HepG2 (cell line): ENCODE data around the gene BAIAP3. TPM values are rescaled to one million over a fixed set of nuclear protein-coding genes. Genes with fewer than 3 reads are reported as not detected.
A peak's percentile ranks its signal among the peaks of the same experiment; 100 is the strongest.

Experiments
- ATAC-seq: fragments of 200-7000 bp; cut with Tn5 transposase; 3 replicates; pipeline ENCODE4 v1.9.1; 2020; ENCODE audit warnings: mild to moderate bottlenecking, moderate library complexity
- BruUV-seq: library from RNA; stranded (reverse); fragments of 400-500 nt; replicated peaks from 2 replicates; lab custom pipeline; 2021; lab: Mats Ljungman, UMichigan
- CTCF ChIA-PET: fragments of 300-600 bp; formaldehyde crosslinking; extraction: SDS; loops from one replicate; lab custom pipeline; 2021; ENCODE audit warnings: low total read pairs, inconsistent platforms, low intra/inter-chr PET ratio; lab: Yijun Ruan, JAX
- POLR2A ChIA-PET: fragments of 350-600 bp; sonication (Branson Sonifier 250); formaldehyde crosslinking; loops from one replicate; lab custom pipeline; 2020; ENCODE audit warnings: antibody characterized with exemption, inconsistent platforms; lab: Yijun Ruan, JAX
- DNase-seq: peaks from one replicate; pipeline ENCODE4 v3.0.0-alpha.2; 2015; ENCODE audit warnings: low spot score
- FAIRE-seq: peaks from 3 replicates; lab custom pipeline; 2011; peaks lifted over from hg19 to GRCh38; lab: Jason Lieb, UNC
- H2AFZ ChIP-seq: one replicate; pipeline ENCODE4 v1.6.1; 2011; ENCODE audit warnings: low read length, inconsistent platforms
- H3K27ac ChIP-seq: fragments of 300-600 bp; 3 replicates; pipeline ENCODE4 v1.8.0; 2011; ENCODE audit warnings: mixed run types, mild to moderate bottlenecking, mixed read lengths, low read length, inconsistent platforms; ENCODE audit not compliant: insufficient read depth; ENCODE audit errors: extremely low read length
- H3K27me3 ChIP-seq, 2 experiments: fragments of 200-600 bp in 1 of 2; 2 replicates in 1 of 2; 3 replicates in 1 of 2; pipeline versions ENCODE4 v1.6.0 to v1.8.0; 2011; ENCODE audit warnings: low read length in 2 of 2, mild to moderate bottlenecking in 2 of 2, moderate library complexity in 2 of 2, inconsistent platforms in 1 of 2; ENCODE audit not compliant: insufficient read depth in 2 of 2, control insufficient read depth in 1 of 2
- H3K36me3 ChIP-seq, 2 experiments: fragments of 200-600 bp in 1 of 2; replicated peaks in 1 of 2; 2 replicates in 1 of 2; 3 replicates in 1 of 2; pipeline versions ENCODE4 v1.5.1 to v1.8.0; 2011; ENCODE audit warnings: low read length in 2 of 2, inconsistent platforms in 1 of 2; ENCODE audit not compliant: insufficient read depth in 2 of 2, control insufficient read depth in 1 of 2
- H3K4me1 ChIP-seq: 2 replicates; pipeline ENCODE4 v1.5.1; 2012; ENCODE audit warnings: low read length, inconsistent platforms; ENCODE audit not compliant: insufficient read depth
- H3K4me2 ChIP-seq: 2 replicates; pipeline ENCODE4 v1.6.0; 2011; ENCODE audit warnings: low read depth, low read length, inconsistent platforms
- H3K4me3 ChIP-seq, 3 experiments: fragments of 200-600 bp in 1 of 3; sonication (generic), shearing (Covaris generic) in 1 of 3; replicated peaks in 1 of 3; 2 replicates each; pipeline ENCODE4 v1.5.1; 2011 to 2016; ENCODE audit warnings: low read length in 3 of 3, inconsistent platforms in 2 of 3, low read depth in 2 of 3, mild to moderate bottlenecking in 2 of 3, control low read depth in 1 of 3, mixed read lengths in 1 of 3; ENCODE audit not compliant: insufficient read depth in 1 of 3
- H3K79me2 ChIP-seq: one replicate; pipeline ENCODE4 v1.6.1; 2011; ENCODE audit warnings: low read length, inconsistent platforms; ENCODE audit not compliant: insufficient read depth
- H3K9ac ChIP-seq: 2 replicates; pipeline ENCODE4 v1.6.0; 2011; ENCODE audit warnings: mild to moderate bottlenecking, low read depth, low read length, inconsistent platforms; ENCODE audit not compliant: insufficient read depth
- H3K9me3 ChIP-seq: 2 replicates; pipeline ENCODE4 v1.5.1; 2012; ENCODE audit warnings: mild to moderate bottlenecking, low read length
- H4K20me1 ChIP-seq: 2 replicates; pipeline ENCODE4 v1.6.0; 2011; ENCODE audit warnings: inconsistent platforms, mild to moderate bottlenecking, low read length, moderate library complexity; ENCODE audit not compliant: insufficient read depth
- ETV6 ChIP-seq: sonication (generic); formaldehyde crosslinking; conservative IDR thresholded peaks from 2 replicates; pipeline ENCODE4 v1.4.0; 2020; ENCODE audit warnings: missing genetic modification reagents
- HNRNPL ChIP-seq: fragments of 200-400 bp; formaldehyde crosslinking; IDR thresholded peaks from 2 replicates; pipeline ENCODE4 v1.6.1; 2017; ENCODE audit warnings: mild to moderate bottlenecking, low read depth, low read length
- SNAPC5 ChIP-seq: sonication (generic); formaldehyde crosslinking; IDR thresholded peaks from 2 replicates; pipeline ENCODE4 v1.8.1; 2023; ENCODE audit warnings: mild to moderate bottlenecking, missing genetic modification reagents, borderline replicate concordance
- ZC3H4 ChIP-seq: sonication (generic); formaldehyde crosslinking; IDR thresholded peaks from 2 replicates; pipeline ENCODE4 v1.4.0; 2020; ENCODE audit warnings: missing genetic modification reagents, borderline replicate concordance
- ZNF121 ChIP-seq: sonication (generic); formaldehyde crosslinking; IDR thresholded peaks from 2 replicates; pipeline ENCODE4 v1.5.0; 2020; ENCODE audit warnings: mild to moderate bottlenecking, missing genetic modification reagents
- ZNF326 ChIP-seq: sonication (generic); formaldehyde crosslinking; IDR thresholded peaks from 2 replicates; pipeline ENCODE4 v1.4.0; 2020; ENCODE audit warnings: missing genetic modification reagents, borderline replicate concordance
- WGBS: methylation state at CpG from one replicate; pipeline ENCODE4 v1.1.6; 2017; ENCODE audit warnings: low lambda C conversion rate; 5-methylcytosine and 5-hydroxymethylcytosine counted together
- in situ Hi-C: cut with HindIII; loops from 2 replicates; pipeline ENCODE4 v1.10.0; 2017; ENCODE audit warnings: low pct_unique_long_range_greater_than_20kb; ENCODE audit not compliant: extremely low pct_ligation_motif_present
- intact Hi-C: fragments of 100-400 bp; cut with micrococcal nuclease; formaldehyde crosslinking; loops from one replicate; pipeline ENCODE4 v1.10.0; 2022; ENCODE audit not compliant: unreplicated experiment
- polyA plus RNA-seq, 8 experiments: library from polyadenylated mRNA; depleted of rRNA in 3 of 8; stranded (reverse) in 7 of 8; unstranded in 1 of 8; fragments of >200 nt; fragmentation: Illumina TruSeq in 4 of 8; extraction: Trizol in 4 of 8; gene quantifications; 2 replicates each; pipeline versions ENCODE4 v1.2.1 to v1.2.3, GENCODE V29; 2011 to 2016; ENCODE audit warnings: low read depth in 4 of 8, missing spikeins in 1 of 8, mixed read lengths in 1 of 8; ENCODE audit not compliant: insufficient read depth in 1 of 8
- total RNA-seq, 5 experiments: library from RNA; depleted of rRNA; stranded (reverse); fragments of >200 nt; fragmentation: Illumina TruSeq; extraction: Trizol; gene quantifications; 2 replicates each; pipeline ENCODE4 v1.2.3, GENCODE V29; 2016; ENCODE audit warnings: low read depth in 1 of 5

Gene BAIAP3
- total and polyA plus RNA-seq, 2 of the 13 experiments (the other 11 are each of a cell fraction or from before 2014, with no cell fraction given), result 3.2 to 5.7 TPM

- H3K36me3 ChIP-seq, result peaks cover 33 to 59% of the 10 kb centered on the region in 2 experiments; a peak in 4 of 5 replicates
- peaks cover 2% of the 10 kb centered on the region for H3K79me2 ChIP-seq
- no peak overlapping the region for H3K9ac ChIP-seq
- no peak overlapping the region for H3K27ac ChIP-seq
- no peak for DNase-seq
- H3K9me3 ChIP-seq, result no peaks in the 10 kb centered on the region
- no peak for ATAC-seq
- H3K4me3 ChIP-seq, result no peak overlapping the region
- TF ChIP-seq ZNF121 (CRISPR knock-in tag) (peak; percentile 41; the same call in 1 of the 2 replicates), ZNF326 (CRISPR knock-in tag) (no peak)
- in situ Hi-C loops, result no loop called here
- no peak overlapping the region for H3K4me2 ChIP-seq
- ChIA-PET CTCF (no interaction called here), POLR2A (no interaction called here)
- 99% methylated on average over 8 of the region's 8 CpGs for WGBS
- FAIRE-seq, result no peak
- no peak overlapping the region for H2AFZ ChIP-seq
- no peaks in the 10 kb centered on the region for H3K27me3 ChIP-seq
- intact Hi-C loops, result no loop called here
- peaks cover 3% of the 10 kb centered on the region; the same call in 1 of the 2 replicates for H4K20me1 ChIP-seq
- BruUV-seq, result no TSS peak
- no peaks in the 10 kb centered on the region for H3K4me1 ChIP-seq
Observed at GRCh38 chr16:1322407-1322806, 11.0 kb upstream of the BAIAP3 start.

- TF ChIP-seq ETV6 (CRISPR knock-in tag) (no peak), SNAPC5 (CRISPR knock-in tag) (no peak), ZC3H4 (CRISPR knock-in tag) (no peak), HNRNPL (0 out of 2 replicates have a peak, but pooled peaks have one; percentile 20)
- TF ChIP-seq, all 625 proteins: peak for 1
- ATAC-seq, result no peak
- POLR2A ChIA-PET, result interaction anchor here (0.6 to 0.9 kb wide), 2 partner anchors 9 to 27 kb away, joined by 3 to 4 read pairs; no protein-coding TSS in a partner anchor
Observed at GRCh38 chr16:1323296-1324239, 9.9 kb upstream of the BAIAP3 start.

More at GRCh38 chr16:1323296-1324239, 9.9 kb upstream of the BAIAP3 start:
- in situ Hi-C loops, result no loop called here
- H3K27me3 ChIP-seq, result no peaks in the 10 kb centered on the region
- no peak overlapping the region for H3K9ac ChIP-seq
- DNase-seq, result no peak
- no TSS peak for BruUV-seq
- WGBS, result 97% methylated on average over 22 of the region's 35 CpGs
- H3K36me3 ChIP-seq, result peaks cover 26 to 48% of the 10 kb centered on the region in 2 experiments; a peak in 4 of 5 replicates
- H3K27ac ChIP-seq, result no peak overlapping the region
- CTCF ChIA-PET, result no interaction called here
- no peak overlapping the region for H3K4me2 ChIP-seq
- H3K4me3 ChIP-seq, result no peak overlapping the region
- intact Hi-C loops, result no loop called here
- no peak for FAIRE-seq
- H3K79me2 ChIP-seq, result peaks cover 2% of the 10 kb centered on the region
- peaks cover 3% of the 10 kb centered on the region; the same call in 1 of the 2 replicates for H4K20me1 ChIP-seq
- no peaks in the 10 kb centered on the region for H3K9me3 ChIP-seq
- no peak overlapping the region for H2AFZ ChIP-seq
- H3K4me1 ChIP-seq, result no peaks in the 10 kb centered on the region
